PC-3 (cell line): ENCODE results near the gene ARHGAP26.

Source experiments
- CTCF ChIP-seq: fragments of 300-600 bp; sonication (generic); conservative IDR thresholded peaks from 2 replicates; pipeline ENCODE4 v1.5.1; 2017; ENCODE audit warnings: antibody characterized with exemption, low read depth, mild to moderate bottlenecking, low read length
- EZH2 ChIP-seq: fragments of 300-600 bp; sonication (generic); IDR thresholded peaks from one replicate; pipeline ENCODE4 v1.6.1; 2017; ENCODE audit warnings: antibody characterized with exemption, mild to moderate bottlenecking, low read length; ENCODE audit not compliant: unreplicated experiment
- EZH2phosphoT487 ChIP-seq: fragments of 300-600 bp; sonication (generic); IDR thresholded peaks from 2 replicates; pipeline ENCODE4 v1.6.1; 2018; ENCODE audit warnings: mild to moderate bottlenecking, antibody characterized with exemption, low read length, borderline replicate concordance

- TF ChIP-seq EZH2 (no peak), CTCF (no peak), EZH2phosphoT487 (no peak)
Observed at GRCh38 chr5:143031781-143032580, 261.8 kb downstream of the ARHGAP26 start.
